GM19025 (cell line): ENCODE data around the gene RNF41.
"Not testable (repeated sequence)": the region's sequence is repeated elsewhere in the genome, so short reads cannot be mapped to it uniquely, and the experiment has no call there.

Experiments
- ATAC-seq: cut with Tn5 transposase; IDR thresholded peaks from one replicate; pipeline ENCODE4 v1.9.1; 2021; ENCODE audit warnings: mild to moderate bottlenecking, low read depth, moderate library complexity; ENCODE audit not compliant: unreplicated experiment

Gene RNF41

GRCh38 chr12:56156464-56157200 is 65.1 kb downstream of the RNF41 start:
- not testable (repeated sequence) for ATAC-seq

GRCh38 chr12:56155256-56155845 is 66.4 kb downstream of the RNF41 start:
- no peak for ATAC-seq

- no peak for ATAC-seq
These were observed 66.9 kb downstream of the RNF41 start for GRCh38 chr12:56154818-56155217.

GRCh38 chr12:56154246-56154771 is 67.4 kb downstream of the RNF41 start:
- ATAC-seq: no peak

GRCh38 chr12:56153678-56154065 is 68.0 kb downstream of the RNF41 start:
- no peak for ATAC-seq

GRCh38 chr12:56152756-56153677 is 68.7 kb downstream of the RNF41 start:
- no peak for ATAC-seq
